Neural cell (in vitro differentiated cells): ENCODE results near the gene TYW1B. TPM values are rescaled to one million over a fixed set of nuclear protein-coding genes. Genes with fewer than 3 reads are reported as not detected.
"Not testable (repeated sequence)": the region's sequence is repeated elsewhere in the genome, so short reads cannot be mapped to it uniquely, and the experiment has no call there.

ENCODE experiments used
- H2AFZ ChIP-seq: fragments of 200-600, 300-800 bp; sonication (generic), shearing (Covaris generic); 2 replicates; pipeline ENCODE4 v1.6.0; 2014; ENCODE audit warnings: low read depth, mild to moderate bottlenecking, antibody characterized with exemption, low read length, moderate library complexity
- H3F3A ChIP-seq: fragments of 200-600 bp; shearing (Covaris generic); 2 replicates; pipeline ENCODE4 v1.6.1; 2016; ENCODE audit warnings: mild to moderate bottlenecking, moderate library complexity, mixed read lengths, antibody characterized with exemption, low read length; ENCODE audit not compliant: insufficient read depth, poor library complexity, severe bottlenecking
- H3K27ac ChIP-seq: fragments of 200-600, 300-800 bp; sonication (generic), shearing (Covaris generic); 2 replicates; pipeline ENCODE4 v1.5.1; 2014; ENCODE audit warnings: mild to moderate bottlenecking, low read length, moderate library complexity
- H3K27me3 ChIP-seq: fragments of 300-800, 200-600 bp; sonication (generic), shearing (Covaris generic); 2 replicates; pipeline ENCODE4 v1.6.0; 2014; ENCODE audit warnings: mild to moderate bottlenecking, low read depth, low read length, moderate library complexity; ENCODE audit not compliant: insufficient read depth
- H3K36me3 ChIP-seq: fragments of 300-800, 200-600 bp; sonication (generic), shearing (Covaris generic); 2 replicates; pipeline ENCODE4 v1.5.1; 2014; ENCODE audit warnings: mild to moderate bottlenecking, antibody characterized with exemption, low read length, moderate library complexity; ENCODE audit not compliant: insufficient read depth
- H3K4me2 ChIP-seq: fragments of 300-800, 200-600 bp; sonication (generic), shearing (Covaris generic); 2 replicates; pipeline ENCODE4 v1.6.0; 2014; ENCODE audit warnings: mild to moderate bottlenecking, low read length
- H3K4me3 ChIP-seq: fragments of 300-800, 200-600 bp; sonication (generic), shearing (Covaris generic); 2 replicates; pipeline ENCODE4 v1.5.1; 2014; ENCODE audit warnings: mild to moderate bottlenecking, low read length, moderate library complexity
- H3K79me2 ChIP-seq: fragments of 200-600 bp; shearing (Covaris generic); replicated peaks from 2 replicates; pipeline ENCODE4 v1.6.0; 2014; ENCODE audit warnings: mild to moderate bottlenecking, low read length, moderate library complexity; ENCODE audit not compliant: insufficient read depth
- H3K9ac ChIP-seq: fragments of 300-800, 200-600 bp; sonication (generic), shearing (Covaris generic); 2 replicates; pipeline ENCODE4 v1.6.1; 2016; ENCODE audit warnings: mild to moderate bottlenecking, low read length, mixed read lengths
- H3K9me2 ChIP-seq: fragments of 200-600 bp; shearing (Covaris generic); 2 replicates; pipeline ENCODE4 v1.6.1; 2016; ENCODE audit warnings: mild to moderate bottlenecking, low read length, mixed read lengths; ENCODE audit not compliant: insufficient read depth
- H3K9me3 ChIP-seq: fragments of 200-600, 300-800 bp; sonication (generic), shearing (Covaris generic); 2 replicates; pipeline ENCODE4 v1.6.1; 2016; ENCODE audit warnings: mild to moderate bottlenecking, mixed run types, low read length, moderate library complexity, mixed read lengths
- H4K20me1 ChIP-seq: fragments of 200-600 bp; shearing (Covaris generic); 2 replicates; pipeline ENCODE4 v1.6.1; 2016; ENCODE audit warnings: mild to moderate bottlenecking, mixed run types; ENCODE audit not compliant: insufficient read depth
- EZH2 ChIP-seq: fragments of 200-600, 300-800 bp; shearing (Covaris generic), sonication (generic); IDR thresholded peaks from 2 replicates; pipeline ENCODE4 v1.6.1; 2014; ENCODE audit warnings: antibody characterized with exemption, low read length, borderline replicate concordance, mild to moderate bottlenecking; ENCODE audit not compliant: insufficient read depth, poor library complexity, severe bottlenecking
- RAD21 ChIP-seq: fragments of 450-650 bp; conservative IDR thresholded peaks from 2 replicates; pipeline ENCODE4 v1.6.1; 2014; ENCODE audit warnings: antibody characterized with exemption, mild to moderate bottlenecking, moderate library complexity
- polyA plus RNA-seq: library from polyadenylated mRNA; depleted of rRNA; stranded (reverse); fragments of >200 nt; gene quantifications from 2 replicates; pipeline ENCODE4 v1.2.3, GENCODE V29; 2014

The TYW1B gene
- polyA plus RNA-seq, 1 donor from 2014 or later, result 0.97 TPM

DNA sequence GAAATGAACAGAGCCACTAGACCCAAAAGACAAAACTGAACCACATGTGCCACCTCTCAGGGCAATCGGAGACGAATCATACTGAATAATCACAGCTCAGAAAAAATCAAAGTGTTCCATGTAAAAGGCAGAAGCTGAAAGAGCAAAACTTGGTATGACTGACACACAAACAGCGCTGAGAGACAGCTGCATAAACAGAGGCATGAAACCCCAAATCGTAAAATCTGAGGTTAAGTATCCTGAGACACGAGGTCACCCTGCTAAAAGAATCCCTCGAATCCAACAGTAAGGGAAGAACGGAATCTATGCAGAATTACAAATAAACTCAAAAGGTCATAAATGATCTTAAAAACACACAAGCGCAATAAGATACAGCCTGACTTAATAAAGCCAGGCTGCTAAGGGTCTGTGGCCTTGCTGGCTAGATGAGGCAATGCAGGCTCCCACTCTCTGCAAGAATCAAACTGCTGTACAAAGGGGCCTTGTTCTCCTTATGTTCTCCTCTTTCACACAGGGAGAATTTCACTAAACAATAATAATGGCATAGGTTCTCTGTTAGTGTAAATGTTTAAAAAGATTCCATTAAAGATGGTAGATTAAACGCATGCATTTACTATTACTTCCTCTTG lies 247.7 kb downstream of the TYW1B start:
- not testable (repeated sequence) for H3K36me3 ChIP-seq, H4K20me1 ChIP-seq, H3K9me3 ChIP-seq, H3K79me2 ChIP-seq, H3F3A ChIP-seq, H2AFZ ChIP-seq, H3K4me3 ChIP-seq, H3K9me2 ChIP-seq, H3K27ac ChIP-seq, H3K4me2 ChIP-seq, H3K27me3 ChIP-seq, H3K9ac ChIP-seq

DNA sequence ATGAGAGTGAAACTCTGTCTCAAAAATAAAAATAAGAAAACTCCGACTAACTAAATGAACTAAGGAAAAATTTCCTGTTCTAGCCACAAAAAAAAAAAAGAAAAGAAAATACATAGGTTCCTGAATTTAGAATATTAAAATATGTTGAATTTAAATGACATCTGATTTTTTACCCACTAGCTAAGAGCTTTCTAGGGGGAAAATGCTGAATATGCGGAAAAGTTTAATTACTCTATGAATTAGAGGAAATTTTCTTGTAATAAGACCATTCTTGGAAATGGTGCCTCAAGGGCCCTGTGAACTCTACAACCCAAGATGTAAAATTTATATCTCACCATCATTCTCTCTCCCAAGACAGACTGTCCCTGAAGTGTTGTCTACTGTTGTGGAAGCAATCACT lies 250.9 kb downstream of the TYW1B start:
- Histone ChIP-seq H3K27ac (no peak overlapping the region), H3F3A (no peaks in the 10 kb centered on the region), H3K79me2 (no peaks in the 10 kb centered on the region), H3K9me2 (no peaks in the 10 kb centered on the region), H2AFZ (no peak overlapping the region), H3K9ac (no peak overlapping the region), H3K36me3 (no peaks in the 10 kb centered on the region), H3K4me3 (no peak overlapping the region), H3K27me3 (no peaks in the 10 kb centered on the region), H4K20me1 (no peaks in the 10 kb centered on the region), H3K4me2 (no peak overlapping the region), H3K9me3 (no peaks in the 10 kb centered on the region)
- TF ChIP-seq RAD21 (no peak), EZH2 (no peak)

DNA sequence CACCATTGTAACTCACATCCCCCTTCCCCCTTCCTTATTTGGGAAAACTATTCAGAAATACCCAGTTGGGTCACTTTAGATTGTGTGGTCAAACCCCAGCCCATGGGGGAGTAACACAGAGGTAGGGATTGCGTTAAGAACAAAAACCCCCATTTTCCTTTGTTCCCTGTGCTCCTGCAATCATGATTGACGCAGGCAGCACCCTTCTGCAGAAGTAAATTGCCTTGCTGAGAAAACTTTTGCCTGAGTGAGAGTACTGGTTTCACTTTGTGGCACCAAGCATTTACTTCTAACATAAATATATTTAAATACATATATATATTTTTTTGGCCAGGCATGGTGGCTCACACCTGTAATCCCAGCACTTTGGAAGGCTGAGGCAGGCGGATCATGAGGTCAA lies 266.0 kb downstream of the TYW1B start:
- H4K20me1 ChIP-seq, H3K27me3 ChIP-seq, H3F3A ChIP-seq, H2AFZ ChIP-seq, H3K4me3 ChIP-seq, H3K9ac ChIP-seq, H3K27ac ChIP-seq, H3K4me2 ChIP-seq, H3K9me2 ChIP-seq, H3K79me2 ChIP-seq, H3K36me3 ChIP-seq, H3K9me3 ChIP-seq: not testable (repeated sequence)

DNA sequence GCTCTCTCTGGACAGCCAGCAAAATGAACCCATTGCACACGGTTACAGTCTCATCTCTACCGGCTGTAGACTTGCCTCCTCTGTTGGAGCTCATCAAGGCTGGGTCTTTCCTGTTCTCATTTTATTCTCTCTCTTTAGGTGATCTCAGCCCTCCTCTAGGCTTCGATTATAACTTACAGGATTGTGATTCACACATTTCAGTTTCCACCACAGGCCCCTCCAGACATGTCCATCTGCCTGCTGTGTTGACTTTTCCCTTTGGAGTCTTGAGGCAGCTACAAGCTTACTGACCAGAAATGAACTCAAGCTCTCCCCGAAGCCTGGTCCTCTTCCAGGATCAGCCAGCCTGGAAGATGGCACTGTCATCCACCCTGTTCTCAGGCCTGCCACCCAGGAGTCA lies 268.5 kb downstream of the TYW1B start:
- not testable (repeated sequence) for H3K9me3 ChIP-seq, H3K4me3 ChIP-seq, H4K20me1 ChIP-seq, H3K27me3 ChIP-seq, H2AFZ ChIP-seq, H3K9me2 ChIP-seq, H3K4me2 ChIP-seq, H3K9ac ChIP-seq, H3F3A ChIP-seq, H3K36me3 ChIP-seq, H3K79me2 ChIP-seq, H3K27ac ChIP-seq

DNA sequence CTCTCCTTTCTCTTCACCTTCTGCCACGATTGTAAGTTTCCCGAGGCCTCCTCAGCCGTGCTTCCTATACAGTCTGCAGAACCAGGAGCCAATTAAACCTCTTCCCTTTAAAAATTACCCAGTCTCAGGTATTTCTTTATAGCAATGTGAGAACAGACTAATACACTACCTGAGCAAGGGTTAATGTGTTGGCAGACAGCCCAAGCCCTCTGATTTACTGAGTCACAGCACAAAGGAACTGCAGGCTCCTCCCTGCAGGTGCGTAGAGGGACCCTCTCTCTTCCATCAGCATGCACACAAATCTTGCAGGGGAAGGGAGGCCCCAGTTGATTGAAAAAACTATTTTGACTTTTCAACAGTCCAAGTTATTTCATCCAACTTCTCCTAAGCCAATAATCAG lies 271.3 kb downstream of the TYW1B start:
- H3K4me3 ChIP-seq, H2AFZ ChIP-seq, H3K9me3 ChIP-seq, H3F3A ChIP-seq, H3K27me3 ChIP-seq, H3K79me2 ChIP-seq, H3K9ac ChIP-seq, H3K4me2 ChIP-seq, H3K9me2 ChIP-seq, H4K20me1 ChIP-seq, H3K36me3 ChIP-seq, H3K27ac ChIP-seq: not testable (repeated sequence)

DNA sequence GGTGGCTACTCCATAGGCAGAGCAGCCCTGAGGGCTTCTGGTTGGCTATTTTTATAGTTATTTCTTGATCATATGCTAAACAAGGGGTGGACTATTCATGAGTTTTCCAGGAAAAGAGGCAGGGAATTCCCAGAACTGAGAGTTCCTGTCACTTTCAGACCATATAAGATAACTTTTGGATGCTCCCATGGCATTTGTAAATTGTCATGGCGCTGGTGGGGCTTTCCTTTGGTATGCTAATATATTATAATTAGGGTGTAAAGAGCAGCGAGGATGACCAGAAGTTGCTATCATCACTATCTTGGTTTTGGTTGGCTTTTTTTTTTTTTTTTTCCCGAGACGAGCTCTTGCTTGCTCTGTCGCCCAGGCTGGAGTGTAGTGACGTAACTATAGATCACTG lies 272.8 kb downstream of the TYW1B start:
- not testable (repeated sequence) for H3K36me3 ChIP-seq, H3K4me3 ChIP-seq, H3K9ac ChIP-seq, H3K9me2 ChIP-seq, H3K27ac ChIP-seq, H3K4me2 ChIP-seq, H3F3A ChIP-seq, H3K9me3 ChIP-seq, H2AFZ ChIP-seq, H4K20me1 ChIP-seq, H3K79me2 ChIP-seq, H3K27me3 ChIP-seq

DNA sequence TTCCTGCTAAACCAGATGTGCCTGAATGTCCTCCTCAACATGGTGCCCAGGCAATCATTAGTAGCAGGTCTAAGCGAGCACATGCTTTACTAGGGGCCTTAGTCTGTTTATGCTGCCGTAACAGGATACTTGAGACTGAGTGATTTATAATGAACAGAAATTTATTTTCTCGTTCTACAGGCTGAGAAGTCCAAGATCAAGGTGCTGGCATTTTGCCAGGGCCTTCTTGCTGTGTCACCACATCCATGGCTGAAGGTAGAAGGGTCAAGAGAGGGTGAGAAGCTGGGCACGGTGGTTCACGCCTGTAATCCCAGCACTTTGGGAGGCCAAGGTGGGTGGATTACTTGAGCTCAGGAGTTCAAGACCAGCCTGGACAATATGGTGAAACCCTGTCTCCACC lies 273.6 kb downstream of the TYW1B start:
- not testable (repeated sequence) for H3K27me3 ChIP-seq, H3K9ac ChIP-seq

DNA sequence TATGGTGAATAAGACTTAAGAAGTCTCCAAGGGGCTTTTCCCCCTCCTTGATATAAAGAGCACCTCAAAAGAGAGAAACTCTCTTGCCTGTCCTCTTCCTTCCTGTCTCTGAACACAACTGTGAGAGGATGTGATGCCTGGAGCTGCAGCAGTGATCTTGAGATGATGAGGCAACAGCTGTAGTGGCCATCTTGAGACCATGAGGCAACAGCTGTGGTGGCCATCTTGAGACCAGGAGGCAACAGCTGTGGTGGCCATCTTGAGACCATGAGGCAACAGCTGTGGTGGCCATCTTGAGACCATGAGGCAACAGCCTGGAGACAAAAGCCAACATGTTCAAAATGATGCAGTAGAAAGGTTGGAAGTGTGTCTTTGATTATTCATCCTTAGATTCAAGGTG lies 277.5 kb downstream of the TYW1B start:
- not testable (repeated sequence) for H3K9me3 ChIP-seq, H3K9me2 ChIP-seq, H3K27ac ChIP-seq, H3K4me3 ChIP-seq, H2AFZ ChIP-seq, H3K36me3 ChIP-seq, H3K9ac ChIP-seq, H3K4me2 ChIP-seq, H3F3A ChIP-seq, H3K27me3 ChIP-seq, H3K79me2 ChIP-seq, H4K20me1 ChIP-seq

More for the DNA sequence above, 273.6 kb downstream of the TYW1B start:
- H3K36me3 ChIP-seq, H3K79me2 ChIP-seq, H3K4me3 ChIP-seq, H3F3A ChIP-seq, H3K27ac ChIP-seq, H3K9me2 ChIP-seq, H3K9me3 ChIP-seq, H4K20me1 ChIP-seq, H2AFZ ChIP-seq, H3K4me2 ChIP-seq: not testable (repeated sequence)
